ENCODE data around the gene P3H1.

- TF ChIP-seq POLR2A (IDR thresholded peaks at IDR 0.05; ENCODE audit: low read depth) (no peak), CTCF (IDR thresholded peaks at IDR 0.05) (no peak), POLR2AphosphoS5 (IDR thresholded peaks at IDR 0.05) (no peak)
Observed at GRCh38 chr1:42723511-42723910, 43.3 kb downstream of the P3H1 start.

Data from esophagus muscularis mucosa (tissue), 3 donors.